Measurements from ENCODE around the gene MAD2L1BP.
A peak's percentile ranks its signal among the peaks of the same experiment; 100 is the strongest.

MAD2L1BP gene

GRCh38 chr6:43667245-43668150, 31.9 kb downstream of the MAD2L1BP start:
- no peak for TF ChIP-seq TAF1 (IDR thresholded peaks at IDR 0.05; ENCODE audit: low read depth)
- TF ChIP-seq RAD21 (IDR thresholded peaks at IDR 0.05; ENCODE audit: low read depth): peak; percentile 94
- TF ChIP-seq REST (IDR thresholded peaks at IDR 0.05; ENCODE audit: low read depth): no peak

GRCh38 chr6:43668151-43669028, 32.8 kb downstream of the MAD2L1BP start:
- TF ChIP-seq TCF12 (IDR thresholded peaks at IDR 0.05; ENCODE audit: low read depth) (peak; percentile 42; the same call in 1 of the 2 replicates), REST (IDR thresholded peaks at IDR 0.05; ENCODE audit: low read depth) (no peak), NFIC (IDR thresholded peaks at IDR 0.05) (peak; percentile 55), EGR1 (IDR thresholded peaks at IDR 0.05) (0 out of 2 replicates have a peak, but pooled peaks have one; percentile 37), RAD21 (IDR thresholded peaks at IDR 0.05; ENCODE audit: low read depth) (peak; percentile 41; the same call in 1 of the 2 replicates), TEAD4 (IDR thresholded peaks at IDR 0.05) (peak; percentile 88), MAX (IDR thresholded peaks at IDR 0.05) (peak; percentile 70), FOXM1 (IDR thresholded peaks at IDR 0.05; ENCODE audit: borderline replicate concordance, low read depth) (no peak)

GRCh38 chr6:43669050-43669921, 33.6 kb downstream of the MAD2L1BP start:
- TF ChIP-seq ZBTB7A (IDR thresholded peaks at IDR 0.05; ENCODE audit: low read depth) (no peak), NFIC (IDR thresholded peaks at IDR 0.05) (no peak), CREB1 (IDR thresholded peaks at IDR 0.05; ENCODE audit: low read depth) (no peak), TEAD4 (IDR thresholded peaks at IDR 0.05) (no peak), RAD21 (IDR thresholded peaks at IDR 0.05; ENCODE audit: low read depth) (no peak), REST (IDR thresholded peaks at IDR 0.05; ENCODE audit: low read depth) (peak; percentile 66), FOXM1 (IDR thresholded peaks at IDR 0.05; ENCODE audit: borderline replicate concordance, low read depth) (no peak), CEBPB (IDR thresholded peaks at IDR 0.05) (no peak), EP300 (IDR thresholded peaks at IDR 0.05; ENCODE audit: borderline replicate concordance) (no peak), EGR1 (IDR thresholded peaks at IDR 0.05) (peak; percentile 45; the same call in 1 of the 2 replicates), MAX (IDR thresholded peaks at IDR 0.05) (no peak), USF1 (IDR thresholded peaks at IDR 0.05) (no peak)

Data from Ishikawa (cell line).